HG03520 (cell line): ENCODE data around the gene EIF3D.
"Not testable (repeated sequence)": the region's sequence is repeated elsewhere in the genome, so short reads cannot be mapped to it uniquely, and the experiment has no call there.

Experiments used
- ATAC-seq: cut with Tn5 transposase; IDR thresholded peaks from one replicate; pipeline ENCODE4 v1.9.1; 2021; ENCODE audit warnings: mild to moderate bottlenecking, moderate library complexity; ENCODE audit not compliant: unreplicated experiment

The EIF3D gene

GRCh38 chr22:36550701-36551495 lies 21.9 kb upstream of the EIF3D start:
- ATAC-seq = no peak

GRCh38 chr22:36549033-36549432 lies 20.1 kb upstream of the EIF3D start:
- ATAC-seq = no peak

- no peak for ATAC-seq
Observed at GRCh38 chr22:36548606-36549005, 19.6 kb upstream of the EIF3D start.

GRCh38 chr22:36546932-36547331 lies 18.0 kb upstream of the EIF3D start:
- ATAC-seq = no peak

GRCh38 chr22:36546092-36546804 lies 17.3 kb upstream of the EIF3D start:
- ATAC-seq = no peak

GRCh38 chr22:36544107-36544620 lies 15.2 kb upstream of the EIF3D start:
- ATAC-seq = no peak

GRCh38 chr22:36541831-36542411 lies 13.0 kb upstream of the EIF3D start:
- ATAC-seq = no peak

GRCh38 chr22:36540867-36541642 lies 12.1 kb upstream of the EIF3D start:
- no peak for ATAC-seq

GRCh38 chr22:36538529-36538928 lies 9.6 kb upstream of the EIF3D start:
- ATAC-seq = no peak

- no peak for ATAC-seq
Observed at GRCh38 chr22:36536717-36537116, 7.8 kb upstream of the EIF3D start.

- not testable (repeated sequence) for ATAC-seq
Observed at GRCh38 chr22:36533320-36533719, 4.4 kb upstream of the EIF3D start.

- ATAC-seq = no peak
Observed at GRCh38 chr22:36532466-36532865, 3.5 kb upstream of the EIF3D start.

- ATAC-seq = no peak
Observed at GRCh38 chr22:36528341-36528740, 625 bp downstream of the EIF3D start.

- no peak for ATAC-seq
Observed at GRCh38 chr22:36522662-36523061, 6.3 kb downstream of the EIF3D start.

- no peak for ATAC-seq
Observed at GRCh38 chr22:36520423-36520822, 8.5 kb downstream of the EIF3D start.

- ATAC-seq = not testable (repeated sequence)
Observed at GRCh38 chr22:36519906-36520305, 9.1 kb downstream of the EIF3D start.

- ATAC-seq = no peak
Observed at GRCh38 chr22:36514766-36515165, 14.2 kb downstream of the EIF3D start.

- no peak for ATAC-seq
Observed at GRCh38 chr22:36512991-36513390, 16.0 kb downstream of the EIF3D start.

- no peak for ATAC-seq
Observed at GRCh38 chr22:36512333-36512732, 16.6 kb downstream of the EIF3D start.

- no peak for ATAC-seq
Observed at GRCh38 chr22:36510966-36511881, 17.7 kb downstream of the EIF3D start.
